DMS79 treated with DMSO at 0.1 percent for 48 hours (cell line): ENCODE measurements around the gene TNFRSF8.

Experiments used
- DNase-seq: peaks from one replicate; lab custom pipeline; 2025; lab: John Stamatoyannopoulos, UW

The TNFRSF8 gene

DNA sequence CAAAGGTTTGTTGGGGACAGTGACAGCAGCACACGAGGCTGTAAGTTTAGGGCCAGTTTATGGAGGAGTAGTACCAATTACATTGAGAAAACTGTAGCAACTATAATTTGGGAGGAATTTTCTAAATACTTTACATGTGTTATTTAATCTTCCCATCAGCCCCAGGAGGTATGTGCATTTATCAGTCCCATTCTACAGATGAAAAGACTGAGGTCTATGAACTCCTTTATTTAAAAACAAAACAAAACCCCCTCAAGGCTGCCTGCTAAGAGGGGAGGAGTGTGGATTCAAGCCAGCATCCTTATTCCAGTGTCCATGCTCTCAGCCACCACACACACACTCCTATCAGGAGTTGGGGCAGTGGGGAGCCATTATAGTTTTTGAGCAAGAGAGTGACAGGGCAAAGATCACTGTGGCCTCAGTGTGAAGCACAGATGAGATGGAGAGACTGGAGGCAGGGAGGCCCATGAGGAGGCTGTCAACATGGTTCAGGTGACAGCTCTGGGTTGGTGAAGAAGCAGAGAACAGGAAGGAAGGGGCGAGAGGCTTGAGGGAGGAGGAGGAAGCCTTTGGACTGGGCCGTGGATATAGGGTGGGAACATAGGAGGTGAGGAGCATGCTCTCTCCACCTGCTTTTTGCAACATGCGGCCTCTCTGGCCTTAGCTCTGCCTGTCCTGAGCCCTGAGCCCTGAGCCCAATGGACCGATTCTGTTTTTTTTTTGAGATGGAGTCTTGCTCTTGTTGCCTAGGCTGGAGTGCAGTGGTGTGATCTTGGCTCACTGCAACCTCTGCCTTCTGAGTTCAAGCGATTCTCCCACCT lies 113.4 kb downstream of the TNFRSF8 start:
- no peak for DNase-seq

- no peak for DNase-seq
Measured at GRCh38 chr1:12177156-12177998, 114.3 kb downstream of the TNFRSF8 start.

DNA sequence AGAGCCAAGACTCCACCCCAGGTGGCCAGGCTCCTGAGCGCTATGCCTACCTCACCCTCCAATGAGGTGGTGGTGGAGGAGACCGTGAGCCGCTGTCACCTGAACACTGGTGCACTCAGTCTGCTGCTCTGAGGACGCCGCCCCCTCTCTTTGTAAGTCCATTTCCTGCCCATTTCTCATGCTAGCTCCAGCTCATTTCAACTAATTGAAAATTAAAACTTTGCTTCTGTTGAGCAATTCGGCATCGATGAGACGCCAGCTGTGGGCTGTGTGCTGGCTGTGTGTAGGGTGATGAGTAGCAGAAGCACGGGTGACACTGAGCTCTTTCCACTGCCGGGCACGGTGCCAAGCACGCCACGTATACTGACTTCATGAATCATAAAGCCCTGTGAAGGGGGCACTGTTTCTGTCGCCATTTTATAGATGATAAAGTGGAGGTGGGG lies 114.9 kb downstream of the TNFRSF8 start:
- peak; percentile 61 for DNase-seq

DNA sequence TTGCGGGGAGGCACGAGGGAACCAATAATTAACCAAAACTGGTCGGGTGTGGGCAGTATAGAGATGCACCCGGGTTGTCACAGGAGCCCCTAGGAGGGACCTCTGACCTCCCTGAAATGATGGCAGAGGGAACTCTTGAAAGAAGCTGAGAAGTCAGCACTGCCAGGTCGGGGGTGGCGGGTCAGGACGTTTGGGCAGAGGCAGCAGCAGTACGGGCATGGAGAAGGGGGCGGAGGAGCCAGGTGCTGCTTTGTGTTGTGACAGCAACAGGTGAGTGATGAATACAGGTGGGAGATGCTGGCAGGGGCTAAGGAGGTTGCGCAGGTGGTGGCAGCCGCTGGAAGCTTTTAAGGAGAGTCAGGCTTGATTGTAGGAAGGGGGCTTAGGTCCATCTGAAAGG lies 115.4 kb downstream of the TNFRSF8 start:
- DNase-seq, result peak; percentile 60

GRCh38 chr1:12179111-12179519 lies 116.0 kb downstream of the TNFRSF8 start:
- no peak for DNase-seq

DNA sequence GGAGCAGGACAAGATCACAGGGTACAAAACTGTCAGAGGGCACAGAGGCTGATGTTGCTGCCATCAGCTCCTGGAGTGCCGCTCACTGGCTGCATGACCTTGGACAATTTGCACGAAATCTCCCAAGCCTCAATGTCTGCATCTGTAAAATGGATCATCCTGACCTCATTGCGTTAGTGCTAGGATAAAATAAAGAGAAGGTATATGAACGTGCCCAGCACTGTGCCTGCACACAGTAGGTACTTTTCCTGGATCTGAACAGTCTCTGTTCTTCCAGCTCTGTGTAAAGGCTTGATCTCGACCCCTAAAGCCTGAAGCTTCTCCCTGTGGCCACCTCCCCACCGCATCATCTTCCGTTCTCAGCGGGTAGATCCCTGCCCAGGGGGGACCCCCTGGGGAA lies 116.6 kb downstream of the TNFRSF8 start:
- no peak for DNase-seq

GRCh38 chr1:12180315-12180714 lies 117.2 kb downstream of the TNFRSF8 start:
- no peak for DNase-seq

DNA sequence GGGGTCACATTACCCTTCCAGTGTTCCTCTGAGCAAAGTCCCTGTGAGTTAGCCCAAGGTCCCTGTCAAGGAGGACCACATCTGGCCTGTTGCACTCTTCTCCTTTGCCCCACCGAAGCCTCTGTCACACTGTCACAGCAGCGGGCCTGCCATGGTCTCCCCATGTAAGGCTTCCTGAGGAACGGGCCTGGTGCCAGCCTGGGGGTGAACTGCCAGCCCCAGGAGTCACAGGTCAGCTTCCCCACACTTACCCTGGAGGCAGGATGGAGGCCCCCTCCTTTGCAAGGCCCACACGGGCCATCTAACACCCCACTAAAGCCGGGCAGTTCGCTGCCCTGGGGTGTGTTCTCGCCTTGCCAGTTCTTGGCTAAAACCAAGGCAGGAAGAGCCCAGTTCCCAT lies 117.8 kb downstream of the TNFRSF8 start:
- no peak for DNase-seq

DNA sequence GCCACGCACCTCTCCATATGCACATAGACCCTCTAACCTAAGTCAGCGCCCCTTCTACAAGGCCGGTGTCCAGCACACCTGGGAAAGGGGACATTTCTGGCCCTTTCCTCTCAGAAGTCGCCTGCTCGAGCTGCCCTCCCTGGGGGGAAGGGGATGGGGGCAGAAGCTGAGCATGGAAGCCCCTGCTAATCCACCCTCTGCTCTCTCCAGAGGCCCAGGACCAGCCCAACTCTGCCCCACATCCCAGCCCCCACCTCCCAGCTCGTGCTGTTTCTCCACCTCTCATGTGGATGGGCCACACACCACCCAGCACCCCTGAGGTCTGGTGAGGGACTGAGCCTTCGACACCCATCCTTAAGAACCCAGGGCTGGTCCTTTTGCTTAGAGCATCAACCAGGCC lies 118.5 kb downstream of the TNFRSF8 start:
- no peak for DNase-seq

- DNase-seq, result no peak
Measured at GRCh38 chr1:12182410-12182984, 119.4 kb downstream of the TNFRSF8 start.

- no peak for DNase-seq
Measured at GRCh38 chr1:12183095-12183794, 120.1 kb downstream of the TNFRSF8 start.

DNA sequence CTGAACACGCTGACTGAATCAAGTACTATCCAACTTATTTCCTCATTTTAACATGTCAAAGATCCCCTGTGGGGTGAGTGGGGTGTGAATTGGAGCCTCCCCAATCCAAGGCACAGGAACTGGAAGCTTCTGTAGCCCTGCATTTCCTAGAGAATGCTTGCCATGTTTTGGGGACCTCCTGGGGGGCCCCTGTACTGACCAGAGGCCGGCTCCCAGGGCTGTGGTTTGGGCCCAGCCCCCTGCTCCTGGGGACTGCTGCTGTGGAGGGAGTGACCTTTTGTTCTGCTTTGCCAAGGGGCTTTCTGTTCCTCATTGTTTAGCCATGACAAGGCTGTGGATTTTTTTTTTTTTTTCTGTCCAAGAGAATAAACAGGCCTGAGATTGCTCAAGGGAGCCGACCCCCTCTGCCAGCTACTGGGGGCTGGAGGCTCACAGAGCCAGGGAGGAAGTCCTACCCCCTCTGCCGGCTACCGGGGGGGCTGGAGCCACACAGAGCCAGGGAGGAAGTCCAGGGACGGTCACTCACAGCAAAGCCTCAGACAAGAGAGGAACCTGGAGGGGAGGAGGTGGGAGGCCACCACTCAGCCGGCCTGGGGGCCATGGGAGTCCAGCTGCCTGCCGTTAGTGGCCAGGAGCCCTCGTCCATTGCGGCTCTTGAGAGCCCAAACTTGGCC lies 121.0 kb downstream of the TNFRSF8 start:
- DNase-seq, result no peak

DNA sequence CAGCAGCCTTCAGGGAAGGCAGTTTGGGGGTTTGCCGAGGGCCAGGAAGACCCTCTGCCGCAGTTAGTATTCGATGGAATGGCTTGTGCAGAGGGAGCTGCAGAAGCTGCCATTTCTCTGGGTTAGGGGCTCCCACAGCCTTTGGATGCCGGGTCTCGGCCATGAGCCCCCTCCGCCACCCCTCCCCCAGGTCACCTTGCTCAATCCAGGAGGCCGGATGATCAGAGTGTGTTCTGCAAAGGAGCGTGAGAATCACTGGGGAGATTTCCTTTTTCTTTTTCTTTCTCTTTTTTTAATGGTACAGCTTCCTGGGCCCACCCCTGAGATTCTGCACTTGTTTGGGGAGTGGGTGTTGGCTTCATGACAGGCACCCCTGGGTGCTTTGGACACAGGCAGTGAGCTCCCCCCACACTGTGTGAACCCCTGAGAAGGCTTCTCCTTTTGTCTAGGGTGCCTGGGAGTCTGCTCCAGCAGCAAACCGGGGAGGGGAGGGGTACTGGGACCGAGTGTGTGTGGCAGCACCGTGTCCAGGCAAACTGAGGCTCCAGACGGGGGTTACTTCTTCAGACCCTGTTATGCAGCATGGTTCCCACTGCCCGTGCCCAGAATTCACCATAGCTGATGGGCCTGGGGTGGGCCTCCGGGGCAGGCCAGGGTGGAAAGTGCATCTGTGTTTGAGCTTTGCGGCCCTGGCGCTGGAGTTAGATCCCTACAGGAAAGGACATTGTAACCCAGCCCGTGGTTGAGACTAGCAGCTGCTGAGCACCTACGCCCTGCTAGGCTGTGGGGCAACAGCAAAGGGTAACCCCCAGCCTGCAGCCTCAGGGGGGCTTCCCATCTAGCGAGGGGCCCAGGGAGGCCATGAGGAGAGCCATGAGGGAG lies 122.2 kb downstream of the TNFRSF8 start:
- no peak for DNase-seq

DNA sequence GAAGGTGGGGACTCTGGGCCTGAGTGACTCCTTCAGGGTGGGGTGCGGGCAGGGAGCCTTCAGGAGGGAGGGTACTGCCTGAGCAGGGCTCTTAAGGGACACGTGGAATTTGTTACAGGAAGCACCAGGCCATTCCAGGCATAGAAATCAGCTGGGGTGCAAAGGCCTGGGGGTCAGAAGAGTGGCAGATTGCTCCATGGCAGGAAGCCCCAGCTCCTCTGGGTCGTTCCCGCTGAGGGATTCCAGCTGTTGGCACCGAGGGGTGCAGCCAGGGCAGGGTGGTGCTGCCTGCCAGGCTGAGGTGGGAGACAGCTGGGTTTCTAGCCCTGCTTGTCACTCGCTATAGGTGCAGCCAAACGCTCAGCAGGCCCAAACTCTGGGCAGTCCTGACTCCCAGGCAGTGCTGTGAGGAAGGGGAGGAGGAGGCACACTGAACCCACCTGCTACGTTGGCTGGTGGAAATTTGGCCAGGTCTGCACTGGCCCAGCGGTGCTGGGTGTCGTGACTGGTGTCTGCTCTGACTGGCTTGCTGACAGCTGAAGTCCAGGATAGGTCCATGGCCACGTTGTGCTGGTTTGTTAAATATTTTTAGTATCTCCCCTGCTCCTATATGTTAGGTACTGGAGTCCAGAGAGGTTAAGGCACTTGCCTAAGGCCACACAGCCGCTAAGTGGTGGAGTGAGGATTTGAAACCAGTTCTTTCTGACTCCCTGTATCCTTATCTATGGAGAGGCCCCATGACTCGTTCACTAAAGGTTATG lies 123.0 kb downstream of the TNFRSF8 start:
- no peak for DNase-seq

- DNase-seq, result no peak
Measured at GRCh38 chr1:12186679-12186985, 123.5 kb downstream of the TNFRSF8 start.

GRCh38 chr1:12188115-12188514 lies 125.0 kb downstream of the TNFRSF8 start:
- DNase-seq, result no peak

DNA sequence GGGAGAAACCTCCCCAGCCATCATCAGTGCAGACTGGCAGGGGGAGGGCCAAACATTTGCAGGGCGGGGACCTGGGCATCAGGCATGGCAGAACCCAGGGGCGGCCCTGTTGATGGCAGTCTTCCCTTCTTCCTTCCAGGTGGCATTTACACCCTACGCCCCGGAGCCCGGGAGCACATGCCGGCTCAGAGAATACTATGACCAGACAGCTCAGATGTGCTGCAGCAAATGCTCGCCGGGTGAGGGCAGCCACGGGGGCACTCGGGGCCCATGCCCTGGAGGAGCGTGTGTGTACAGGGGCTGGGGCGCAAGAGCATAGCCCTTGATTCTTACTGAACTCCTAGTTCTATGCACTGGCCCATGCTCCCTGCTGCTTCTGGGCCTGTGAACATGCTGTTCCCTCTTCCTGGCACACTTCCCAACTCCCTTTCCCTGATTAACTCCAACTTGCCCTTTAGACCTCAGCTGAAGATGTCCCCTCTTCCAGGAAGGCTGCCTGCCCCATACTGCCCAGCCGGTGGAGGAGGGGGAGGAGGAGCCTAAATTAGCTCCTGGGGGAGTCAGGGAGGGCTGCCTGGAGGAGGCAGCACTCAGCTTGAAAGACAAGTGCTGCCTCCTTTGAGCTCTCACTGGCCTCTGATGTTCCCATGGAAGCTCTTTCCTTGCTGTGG lies 125.7 kb downstream of the TNFRSF8 start:
- DNase-seq, result no peak

DNA sequence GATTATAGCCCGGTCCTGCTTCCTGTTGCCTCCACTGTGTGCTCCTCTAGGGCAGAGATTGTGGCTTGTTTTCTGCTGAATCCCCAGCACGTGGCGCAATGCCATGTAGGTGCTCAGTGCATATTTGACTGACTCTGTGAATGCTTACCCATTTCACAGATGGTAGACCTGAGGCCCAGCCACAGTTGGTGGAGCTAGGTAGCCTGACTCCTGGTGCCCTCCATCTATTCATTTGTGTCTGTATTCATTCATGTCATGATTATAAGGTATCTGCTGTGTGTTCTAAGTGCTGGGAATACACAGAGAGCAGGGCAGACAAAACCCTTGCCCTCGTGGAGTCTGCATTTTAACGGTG lies 126.2 kb downstream of the TNFRSF8 start:
- DNase-seq, result no peak

GRCh38 chr1:12191242-12192032 lies 128.3 kb downstream of the TNFRSF8 start:
- peak; percentile 49 for DNase-seq
